Epithelial cell of proximal tubule (primary cell): ENCODE data around the gene LRMDA. TPM values are rescaled to one million over a fixed set of nuclear protein-coding genes. Genes with fewer than 3 reads are reported as not detected.
"Not testable (repeated sequence)": the region's sequence is repeated elsewhere in the genome, so short reads cannot be mapped to it uniquely, and the experiment has no call there.

Experiments
- DNase-seq: peaks from one replicate; pipeline ENCODE4 v3.0.0-alpha.2; 2011; ENCODE audit warnings: low read depth
- H3K4me3 ChIP-seq: 2 replicates; pipeline ENCODE4 v1.5.1; 2011; ENCODE audit warnings: low read depth, mild to moderate bottlenecking, low read length
- CTCF ChIP-seq: conservative IDR thresholded peaks from 2 replicates; pipeline ENCODE4 v1.5.1; 2012; ENCODE audit warnings: low read depth, mild to moderate bottlenecking, low read length
- total RNA-seq: library from RNA; depleted of rRNA; stranded (reverse); fragments of >200 nt; gene quantifications from 2 replicates; pipeline ENCODE4 v1.2.3, GENCODE V29; 2015

LRMDA gene
- total RNA-seq, 1 donor from 2014 or later, result 0.75 TPM

- TF ChIP-seq CTCF, result no peak
- DNase-seq, result no peak
- H3K4me3 ChIP-seq, result no peak overlapping the region
These were observed 307.5 kb downstream of the LRMDA start for GRCh38 chr10:75738924-75739323.

- DNase-seq, result no peak
- TF ChIP-seq CTCF, result no peak
- no peak overlapping the region for H3K4me3 ChIP-seq
These were observed 308.2 kb downstream of the LRMDA start for GRCh38 chr10:75739414-75740143.

- TF ChIP-seq CTCF, result no peak
- DNase-seq, result no peak
- no peak overlapping the region for H3K4me3 ChIP-seq
These were observed 309.1 kb downstream of the LRMDA start for GRCh38 chr10:75740541-75740940.

GRCh38 chr10:75742355-75742754 lies 310.9 kb downstream of the LRMDA start:
- no peak for TF ChIP-seq CTCF
- H3K4me3 ChIP-seq, result no peak overlapping the region
- no peak for DNase-seq

GRCh38 chr10:75743291-75743778 lies 311.9 kb downstream of the LRMDA start:
- H3K4me3 ChIP-seq, result no peak overlapping the region
- TF ChIP-seq CTCF, result no peak
- DNase-seq, result no peak

- TF ChIP-seq CTCF, result no peak
- DNase-seq, result no peak
- H3K4me3 ChIP-seq, result no peak overlapping the region
These were observed 312.8 kb downstream of the LRMDA start for GRCh38 chr10:75744261-75744660.

GRCh38 chr10:75746356-75746755 lies 314.9 kb downstream of the LRMDA start:
- H3K4me3 ChIP-seq, result no peak overlapping the region
- DNase-seq, result no peak
- TF ChIP-seq CTCF, result no peak

GRCh38 chr10:75750093-75750875 lies 318.9 kb downstream of the LRMDA start:
- DNase-seq, H3K4me3 ChIP-seq: not testable (repeated sequence)
